NCI-H526 treated with DMSO at 0.1 percent for 48 hours (cell line): ENCODE results near the gene CIB4.

Experiments
- DNase-seq: peaks from one replicate; lab custom pipeline; 2025; lab: John Stamatoyannopoulos, UW

Gene CIB4

GRCh38 chr2:26550276-26551015 lies 90.7 kb downstream of the CIB4 start:
- no peak for DNase-seq

- DNase-seq = no peak
Observed at GRCh38 chr2:26542676-26543505, 98.3 kb downstream of the CIB4 start.

GRCh38 chr2:26542194-26542455 lies 99.0 kb downstream of the CIB4 start:
- DNase-seq = no peak

GRCh38 chr2:26541401-26542193 lies 99.6 kb downstream of the CIB4 start:
- no peak for DNase-seq

- DNase-seq = no peak
Observed at GRCh38 chr2:26540961-26541360, 100.2 kb downstream of the CIB4 start.

GRCh38 chr2:26540306-26540705 lies 100.9 kb downstream of the CIB4 start:
- DNase-seq = no peak

GRCh38 chr2:26537826-26538475 lies 103.2 kb downstream of the CIB4 start:
- DNase-seq = no peak

GRCh38 chr2:26537069-26537825 lies 103.9 kb downstream of the CIB4 start:
- DNase-seq = no peak

- DNase-seq = no peak
Observed at GRCh38 chr2:26536371-26537068, 104.6 kb downstream of the CIB4 start.

- DNase-seq = no peak
Observed at GRCh38 chr2:26535663-26536275, 105.4 kb downstream of the CIB4 start.

- no peak for DNase-seq
Observed at GRCh38 chr2:26534865-26535662, 106.1 kb downstream of the CIB4 start.

GRCh38 chr2:26534098-26534864 lies 106.9 kb downstream of the CIB4 start:
- no peak for DNase-seq

GRCh38 chr2:26533661-26534060 lies 107.5 kb downstream of the CIB4 start:
- no peak for DNase-seq

- no peak for DNase-seq
Observed at GRCh38 chr2:26532301-26533250, 108.6 kb downstream of the CIB4 start.
